ENCODE data around the gene SLIT1. TPM values are rescaled to one million over a fixed set of nuclear protein-coding genes. Genes with fewer than 3 reads are reported as not detected.

Gene SLIT1
- total RNA-seq, 1 experiment from 2014 or later = 1.0 TPM

- Histone ChIP-seq H3K4me3 (ENCODE audit: low read length) (no peak overlapping the region), H3K27me3 (ENCODE audit: low read length) (no peaks in the 10 kb centered on the region)
Measured at GRCh38 chr10:97002670-97003069, 183.1 kb downstream of the SLIT1 start.

GRCh38 chr10:97001183-97001991 is 184.4 kb downstream of the SLIT1 start:
- Histone ChIP-seq H3K79me2 (ENCODE audit: low read length) (no peaks in the 10 kb centered on the region), H3K9me2 (replicated peaks; ENCODE audit: insufficient read depth, low read length) (no peaks in the 10 kb centered on the region), H3K9me3 (ENCODE audit: low read length) (no peaks in the 10 kb centered on the region), H3K9ac (ENCODE audit: low read length) (no peak overlapping the region), H3K4me2 (ENCODE audit: low read depth, low read length, poor library complexity, severe bottlenecking) (no peak overlapping the region), H3K4me1 (ENCODE audit: low read length) (no peaks in the 10 kb centered on the region; the same call in 1 of the 2 replicates), H2AFZ (ENCODE audit: low read length) (no peak overlapping the region), H3K27ac (ENCODE audit: low read length) (no peak overlapping the region), H3K4me3 (ENCODE audit: low read length) (no peak overlapping the region), H3K36me3 (ENCODE audit: insufficient read depth, low read length) (no peaks in the 10 kb centered on the region), H3K27me3 (ENCODE audit: low read length) (no peaks in the 10 kb centered on the region), H4K20me1 (ENCODE audit: insufficient read depth, low read depth, low read length) (no peaks in the 10 kb centered on the region)
- DNase-seq = no peak

More at GRCh38 chr10:97002670-97003069, 183.1 kb downstream of the SLIT1 start:
- Histone ChIP-seq H3K4me1 (ENCODE audit: low read length) (no peaks in the 10 kb centered on the region), H3K36me3 (ENCODE audit: insufficient read depth, low read length) (no peaks in the 10 kb centered on the region), H3K9me3 (ENCODE audit: low read length) (no peaks in the 10 kb centered on the region), H4K20me1 (ENCODE audit: insufficient read depth, low read depth, low read length) (no peaks in the 10 kb centered on the region), H2AFZ (ENCODE audit: low read length) (no peak overlapping the region), H3K27ac (ENCODE audit: low read length) (no peak overlapping the region), H3K9ac (ENCODE audit: low read length) (no peak overlapping the region), H3K9me2 (replicated peaks; ENCODE audit: insufficient read depth, low read length) (no peaks in the 10 kb centered on the region), H3K79me2 (ENCODE audit: low read length) (no peaks in the 10 kb centered on the region), H3K4me2 (ENCODE audit: low read depth, low read length, poor library complexity, severe bottlenecking) (no peak overlapping the region)
- DNase-seq = no peak

GRCh38 chr10:97000487-97001182 is 185.1 kb downstream of the SLIT1 start:
- no peaks in the 10 kb centered on the region for H3K79me2 ChIP-seq (ENCODE audit: low read length)
- DNase-seq = peak; percentile 56
- H3K9me3 ChIP-seq (ENCODE audit: low read length) = no peaks in the 10 kb centered on the region
- no peaks in the 10 kb centered on the region for H3K36me3 ChIP-seq (ENCODE audit: insufficient read depth, low read length)
- no peak overlapping the region for H3K4me3 ChIP-seq (ENCODE audit: low read length)
- no peak overlapping the region for H3K4me2 ChIP-seq (ENCODE audit: low read depth, low read length, poor library complexity, severe bottlenecking)
- H3K27me3 ChIP-seq (ENCODE audit: low read length) = no peaks in the 10 kb centered on the region
- no peaks in the 10 kb centered on the region for H4K20me1 ChIP-seq (ENCODE audit: insufficient read depth, low read depth, low read length)
- no peak overlapping the region for H3K27ac ChIP-seq (ENCODE audit: low read length)
- no peak overlapping the region for H3K9ac ChIP-seq (ENCODE audit: low read length)
- H2AFZ ChIP-seq (ENCODE audit: low read length) = no peak overlapping the region
- no peaks in the 10 kb centered on the region for H3K9me2 ChIP-seq (replicated peaks; ENCODE audit: insufficient read depth, low read length)
- no peaks in the 10 kb centered on the region; the same call in 1 of the 2 replicates for H3K4me1 ChIP-seq (ENCODE audit: low read length)

GRCh38 chr10:96999987-97000386 is 185.8 kb downstream of the SLIT1 start:
- no peak overlapping the region for H3K4me3 ChIP-seq (ENCODE audit: low read length)
- H2AFZ ChIP-seq (ENCODE audit: low read length) = no peak overlapping the region
- H4K20me1 ChIP-seq (ENCODE audit: insufficient read depth, low read depth, low read length) = no peaks in the 10 kb centered on the region
- no peak overlapping the region for H3K9ac ChIP-seq (ENCODE audit: low read length)
- no peaks in the 10 kb centered on the region for H3K27me3 ChIP-seq (ENCODE audit: low read length)
- H3K4me2 ChIP-seq (ENCODE audit: low read depth, low read length, poor library complexity, severe bottlenecking) = no peak overlapping the region
- DNase-seq = no peak
- H3K9me3 ChIP-seq (ENCODE audit: low read length) = no peaks in the 10 kb centered on the region
- no peak overlapping the region for H3K27ac ChIP-seq (ENCODE audit: low read length)
- no peaks in the 10 kb centered on the region; the same call in 1 of the 2 replicates for H3K4me1 ChIP-seq (ENCODE audit: low read length)
- no peaks in the 10 kb centered on the region for H3K36me3 ChIP-seq (ENCODE audit: insufficient read depth, low read length)
- H3K79me2 ChIP-seq (ENCODE audit: low read length) = no peaks in the 10 kb centered on the region
- H3K9me2 ChIP-seq (replicated peaks; ENCODE audit: insufficient read depth, low read length) = no peaks in the 10 kb centered on the region

- Histone ChIP-seq H3K9ac (ENCODE audit: low read length) (no peak overlapping the region), H3K4me2 (ENCODE audit: low read depth, low read length, poor library complexity, severe bottlenecking) (no peak overlapping the region)
Measured at GRCh38 chr10:96999337-96999736, 186.4 kb downstream of the SLIT1 start.

GRCh38 chr10:96998329-96998888 is 187.3 kb downstream of the SLIT1 start:
- Histone ChIP-seq H3K4me3 (ENCODE audit: low read length) (no peak overlapping the region), H3K9me3 (ENCODE audit: low read length) (no peaks in the 10 kb centered on the region), H3K9ac (ENCODE audit: low read length) (no peak overlapping the region), H3K27me3 (ENCODE audit: low read length) (no peaks in the 10 kb centered on the region), H3K4me2 (ENCODE audit: low read depth, low read length, poor library complexity, severe bottlenecking) (no peak overlapping the region), H3K27ac (ENCODE audit: low read length) (no peak overlapping the region), H3K9me2 (replicated peaks; ENCODE audit: insufficient read depth, low read length) (no peaks in the 10 kb centered on the region), H2AFZ (ENCODE audit: low read length) (no peak overlapping the region), H3K4me1 (ENCODE audit: low read length) (peaks cover under 1% of the 10 kb centered on the region), H3K79me2 (ENCODE audit: low read length) (no peaks in the 10 kb centered on the region; the same call in 1 of the 2 replicates), H3K36me3 (ENCODE audit: insufficient read depth, low read length) (no peaks in the 10 kb centered on the region), H4K20me1 (ENCODE audit: insufficient read depth, low read depth, low read length) (no peaks in the 10 kb centered on the region)
- DNase-seq = no peak

More at GRCh38 chr10:96999337-96999736, 186.4 kb downstream of the SLIT1 start:
- H3K27me3 ChIP-seq (ENCODE audit: low read length) = no peaks in the 10 kb centered on the region
- no peaks in the 10 kb centered on the region; the same call in 1 of the 2 replicates for H3K4me1 ChIP-seq (ENCODE audit: low read length)
- H3K36me3 ChIP-seq (ENCODE audit: insufficient read depth, low read length) = no peaks in the 10 kb centered on the region
- H3K9me2 ChIP-seq (replicated peaks; ENCODE audit: insufficient read depth, low read length) = no peaks in the 10 kb centered on the region
- no peak overlapping the region for H2AFZ ChIP-seq (ENCODE audit: low read length)
- no peak for DNase-seq
- no peak overlapping the region for H3K4me3 ChIP-seq (ENCODE audit: low read length)
- H4K20me1 ChIP-seq (ENCODE audit: insufficient read depth, low read depth, low read length) = no peaks in the 10 kb centered on the region
- H3K27ac ChIP-seq (ENCODE audit: low read length) = no peak overlapping the region
- no peaks in the 10 kb centered on the region for H3K9me3 ChIP-seq (ENCODE audit: low read length)
- H3K79me2 ChIP-seq (ENCODE audit: low read length) = no peaks in the 10 kb centered on the region

GRCh38 chr10:96996275-96996965 is 189.3 kb downstream of the SLIT1 start:
- Histone ChIP-seq H3K27me3 (ENCODE audit: low read length) (no peaks in the 10 kb centered on the region), H3K4me1 (ENCODE audit: low read length) (peaks cover 20% of the 10 kb centered on the region), H3K9me2 (replicated peaks; ENCODE audit: insufficient read depth, low read length) (no peaks in the 10 kb centered on the region), H3K79me2 (ENCODE audit: low read length) (no peaks in the 10 kb centered on the region; the same call in 1 of the 2 replicates), H3K4me2 (ENCODE audit: low read depth, low read length, poor library complexity, severe bottlenecking) (no peak overlapping the region), H3K9me3 (ENCODE audit: low read length) (no peaks in the 10 kb centered on the region), H3K9ac (ENCODE audit: low read length) (no peak overlapping the region), H3K36me3 (ENCODE audit: insufficient read depth, low read length) (no peaks in the 10 kb centered on the region), H4K20me1 (ENCODE audit: insufficient read depth, low read depth, low read length) (no peaks in the 10 kb centered on the region), H2AFZ (ENCODE audit: low read length) (no peak overlapping the region), H3K27ac (ENCODE audit: low read length) (0 out of 2 replicates have a peak overlapping the region, but pooled peaks have one; percentile 10), H3K4me3 (ENCODE audit: low read length) (no peak overlapping the region)
- DNase-seq = no peak
